Activated CD8-positive, alpha-beta T cell treated with anti-CD3 and anti-CD28 coated beads for 36 hours (primary cell): ENCODE data around the gene UBR3. TPM values are rescaled to one million over a fixed set of nuclear protein-coding genes. Genes with fewer than 3 reads are reported as not detected.

ENCODE experiments used
- ATAC-seq: fragments of 200-7000 bp; cut with Tn5 transposase; one replicate; pipeline ENCODE4 v1.10.0; 2021; ENCODE audit warnings: mild to moderate bottlenecking, moderate library complexity
- CTCF ChIA-PET: fragments of 350-600 bp; sonication (Branson Sonifier 250); formaldehyde crosslinking; loops from one replicate; lab custom pipeline; 2021; ENCODE audit warnings: antibody characterized with exemption; lab: Charles Lee
- POLR2A ChIA-PET: fragments of 350-600 bp; sonication (Branson Sonifier 250); formaldehyde crosslinking; loops from one replicate; lab custom pipeline; 2021; ENCODE audit warnings: antibody characterized with exemption; lab: Charles Lee
- DNase-seq: peaks from one replicate; pipeline ENCODE4 v3.0.0-alpha.2; 2020
- H3K27ac Mint-ChIP-seq: one replicate; pipeline ENCODE4 v1.8.0; 2021; ENCODE audit warnings: mild to moderate bottlenecking, mixed read lengths
- H3K27me3 Mint-ChIP-seq: one replicate; pipeline ENCODE4 v1.8.0; 2021; ENCODE audit warnings: mixed read lengths
- H3K36me3 Mint-ChIP-seq: one replicate; pipeline ENCODE4 v1.8.0; 2021; ENCODE audit warnings: low read depth, mixed read lengths
- H3K4me1 Mint-ChIP-seq: one replicate; pipeline ENCODE4 v1.8.0; 2021; ENCODE audit warnings: low read depth, mixed read lengths
- H3K4me3 Mint-ChIP-seq: one replicate; pipeline ENCODE4 v1.8.0; 2021; ENCODE audit warnings: mild to moderate bottlenecking, moderate library complexity, mixed read lengths
- H3K9me3 Mint-ChIP-seq: one replicate; pipeline ENCODE4 v1.8.0; 2021; ENCODE audit warnings: mixed read lengths
- intact Hi-C: fragments of 100-400 bp; cut with micrococcal nuclease; formaldehyde crosslinking; loops from one replicate; pipeline ENCODE4 v1.10.0; 2022
- total RNA-seq, 2 experiments: library from RNA; stranded (reverse); gene quantifications; one replicate each; pipeline ENCODE4 v1.2.3, GENCODE V29; 2021
- TF ChIP-seq, protein P1 (sequence below): fragments of 200-600 bp; IDR thresholded peaks from one replicate; pipeline ENCODE4 v1.8.0; 2022; ENCODE audit warnings: antibody characterized with exemption, mild to moderate bottlenecking

The UBR3 gene
- total RNA-seq, 2 experiments from 2014 or later, result 14.0 to 15.7 TPM

DNA sequence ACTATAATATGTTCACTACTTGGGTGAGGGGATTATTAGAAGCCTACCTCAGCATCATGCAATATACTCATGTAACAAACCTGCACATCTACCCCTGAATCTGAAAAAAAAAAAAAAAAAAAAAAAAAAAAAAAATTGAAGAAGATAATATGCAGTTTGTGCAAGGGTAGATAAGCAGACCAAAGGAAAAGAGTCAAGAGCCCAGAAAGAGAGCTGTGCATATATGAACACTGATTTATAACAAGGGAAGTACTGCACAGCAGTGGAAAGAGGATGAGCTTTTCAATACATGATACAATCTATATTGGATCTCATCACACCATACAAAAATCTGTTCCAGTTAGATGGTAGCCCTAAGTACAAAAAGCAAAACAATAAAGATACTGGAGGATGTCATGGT, 268.1 kb downstream of the UBR3 start:
- intact Hi-C loops, result no loop called here
- ATAC-seq (no peak), DNase-seq (no peak)
- no peaks in the 10 kb centered on the region for H3K4me1 Mint-ChIP-seq
- no peaks in the 10 kb centered on the region for H3K36me3 Mint-ChIP-seq
- H3K27me3 Mint-ChIP-seq, result peaks cover 10% of the 10 kb centered on the region
- POLR2A ChIA-PET, result no interaction called here
- no peak overlapping the region for H3K4me3 Mint-ChIP-seq
- TF ChIP-seq, protein P1, sequence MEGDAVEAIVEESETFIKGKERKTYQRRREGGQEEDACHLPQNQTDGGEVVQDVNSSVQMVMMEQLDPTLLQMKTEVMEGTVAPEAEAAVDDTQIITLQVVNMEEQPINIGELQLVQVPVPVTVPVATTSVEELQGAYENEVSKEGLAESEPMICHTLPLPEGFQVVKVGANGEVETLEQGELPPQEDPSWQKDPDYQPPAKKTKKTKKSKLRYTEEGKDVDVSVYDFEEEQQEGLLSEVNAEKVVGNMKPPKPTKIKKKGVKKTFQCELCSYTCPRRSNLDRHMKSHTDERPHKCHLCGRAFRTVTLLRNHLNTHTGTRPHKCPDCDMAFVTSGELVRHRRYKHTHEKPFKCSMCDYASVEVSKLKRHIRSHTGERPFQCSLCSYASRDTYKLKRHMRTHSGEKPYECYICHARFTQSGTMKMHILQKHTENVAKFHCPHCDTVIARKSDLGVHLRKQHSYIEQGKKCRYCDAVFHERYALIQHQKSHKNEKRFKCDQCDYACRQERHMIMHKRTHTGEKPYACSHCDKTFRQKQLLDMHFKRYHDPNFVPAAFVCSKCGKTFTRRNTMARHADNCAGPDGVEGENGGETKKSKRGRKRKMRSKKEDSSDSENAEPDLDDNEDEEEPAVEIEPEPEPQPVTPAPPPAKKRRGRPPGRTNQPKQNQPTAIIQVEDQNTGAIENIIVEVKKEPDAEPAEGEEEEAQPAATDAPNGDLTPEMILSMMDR, result no peak
- H3K27ac Mint-ChIP-seq, result no peak overlapping the region
- CTCF ChIA-PET, result no interaction called here
- peaks cover 7% of the 10 kb centered on the region for H3K9me3 Mint-ChIP-seq

DNA sequence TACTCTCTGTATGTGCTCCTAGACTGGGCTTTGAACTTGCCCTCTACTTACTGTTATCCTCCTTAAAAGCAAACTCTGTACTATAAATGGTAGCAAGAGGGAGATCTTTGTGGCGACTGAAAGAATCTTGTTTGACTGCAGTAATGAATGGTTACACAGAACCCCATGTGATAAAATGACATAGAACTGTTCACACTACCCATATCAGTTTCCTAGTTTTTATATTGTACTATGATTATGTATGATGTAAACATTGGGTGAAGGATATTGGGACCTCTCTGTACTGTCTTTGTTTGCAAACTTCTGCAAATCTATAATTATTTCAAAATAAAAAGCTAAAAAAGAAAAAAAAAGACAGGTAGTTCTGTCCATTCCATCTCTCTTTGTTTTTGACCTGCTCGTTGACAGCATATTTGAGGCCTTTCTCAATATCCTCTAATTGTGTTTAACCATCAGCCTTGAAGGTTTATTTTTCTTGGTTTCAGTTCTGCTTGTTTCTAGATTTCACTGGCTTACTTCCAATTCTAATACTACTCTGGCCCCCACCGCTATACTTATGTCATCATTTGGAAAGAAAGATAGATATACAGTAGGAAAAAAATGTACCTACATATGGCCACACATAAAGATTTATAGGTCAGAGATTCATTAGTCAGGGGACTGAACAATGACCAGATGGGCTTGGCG, 271.5 kb downstream of the UBR3 start:
- intact Hi-C loops, result no loop called here
- Mint-ChIP-seq H3K27ac (no peak overlapping the region), H3K36me3 (no peaks in the 10 kb centered on the region), H3K27me3 (peaks cover 12% of the 10 kb centered on the region), H3K4me1 (no peaks in the 10 kb centered on the region), H3K4me3 (no peak overlapping the region), H3K9me3 (no peaks in the 10 kb centered on the region)
- TF ChIP-seq, protein P1, result no peak
- no peak for DNase-seq
- ChIA-PET CTCF (no interaction called here), POLR2A (no interaction called here)
- no peak for ATAC-seq

DNA sequence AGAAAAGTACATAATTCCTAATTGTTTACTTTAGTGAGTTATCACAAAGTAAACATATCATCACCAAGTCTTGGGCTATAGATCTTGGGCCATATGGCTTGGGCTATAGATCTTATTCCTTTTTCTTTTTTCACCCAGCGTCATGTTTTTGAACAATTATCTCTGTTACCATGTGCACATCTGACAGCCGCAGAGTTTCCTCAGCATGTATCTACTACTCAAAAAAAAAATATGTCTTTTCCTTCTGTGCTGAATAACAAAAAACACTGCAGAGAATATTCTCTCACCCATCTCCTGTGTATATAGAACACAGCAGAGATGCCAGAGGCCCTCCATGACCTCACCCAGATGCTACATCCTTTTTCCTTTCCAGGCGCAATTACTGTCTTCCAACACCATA, 274.5 kb downstream of the UBR3 start:
- H3K36me3 Mint-ChIP-seq, result no peaks in the 10 kb centered on the region
- intact Hi-C loops, result no loop called here

DNA sequence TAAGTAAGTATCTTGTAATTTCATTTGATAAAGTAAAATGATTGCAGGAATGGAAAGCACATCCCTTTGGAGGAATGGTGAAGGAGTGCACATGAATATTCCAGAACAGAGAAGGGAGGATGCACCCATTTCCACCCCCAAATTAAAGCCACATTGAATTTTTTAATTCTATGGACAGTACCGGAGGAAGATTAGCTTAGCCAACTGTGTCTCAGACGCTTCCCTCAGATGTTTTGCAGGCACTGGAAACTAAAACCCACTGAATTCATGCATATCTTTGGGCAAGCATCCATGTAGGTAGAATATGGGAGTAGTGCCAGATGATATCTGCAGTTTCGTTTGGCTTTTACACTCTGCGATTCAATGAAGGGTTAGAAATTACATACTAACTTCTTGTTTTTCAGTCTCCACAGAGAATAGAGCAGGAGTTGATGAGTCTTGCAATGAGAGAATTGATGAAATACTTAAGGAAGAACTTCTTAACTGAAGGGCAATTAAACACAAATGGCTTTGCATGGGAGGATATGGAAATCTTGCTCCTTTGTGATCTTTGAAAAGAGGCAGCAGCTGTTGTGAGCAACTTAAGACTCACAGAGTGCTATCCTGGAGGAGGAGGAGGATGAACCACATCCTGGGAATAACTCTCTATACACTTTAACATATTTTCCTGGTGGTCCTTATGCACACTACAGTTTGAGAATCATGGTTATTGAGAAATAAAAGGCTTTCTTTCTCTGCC, 279.0 kb downstream of the UBR3 start:
- Mint-ChIP-seq H3K9me3 (no peaks in the 10 kb centered on the region), H3K27me3 (peaks cover 3% of the 10 kb centered on the region), H3K4me3 (no peak overlapping the region), H3K4me1 (no peaks in the 10 kb centered on the region), H3K36me3 (no peaks in the 10 kb centered on the region), H3K27ac (no peak overlapping the region)
- ChIA-PET POLR2A (no interaction called here), CTCF (no interaction called here)
- intact Hi-C loops, result no loop called here
- DNase-seq (no peak), ATAC-seq (no peak)
- TF ChIP-seq, protein P1, result no peak

More for the DNA sequence above, 274.5 kb downstream of the UBR3 start:
- no peak for ATAC-seq
- Mint-ChIP-seq H3K27ac (no peak overlapping the region), H3K27me3 (peaks cover 11% of the 10 kb centered on the region), H3K4me1 (no peaks in the 10 kb centered on the region), H3K9me3 (no peaks in the 10 kb centered on the region), H3K4me3 (no peak overlapping the region)
- ChIA-PET POLR2A (no interaction called here), CTCF (no interaction called here)
- TF ChIP-seq, protein P1, result no peak
- DNase-seq, result no peak

DNA sequence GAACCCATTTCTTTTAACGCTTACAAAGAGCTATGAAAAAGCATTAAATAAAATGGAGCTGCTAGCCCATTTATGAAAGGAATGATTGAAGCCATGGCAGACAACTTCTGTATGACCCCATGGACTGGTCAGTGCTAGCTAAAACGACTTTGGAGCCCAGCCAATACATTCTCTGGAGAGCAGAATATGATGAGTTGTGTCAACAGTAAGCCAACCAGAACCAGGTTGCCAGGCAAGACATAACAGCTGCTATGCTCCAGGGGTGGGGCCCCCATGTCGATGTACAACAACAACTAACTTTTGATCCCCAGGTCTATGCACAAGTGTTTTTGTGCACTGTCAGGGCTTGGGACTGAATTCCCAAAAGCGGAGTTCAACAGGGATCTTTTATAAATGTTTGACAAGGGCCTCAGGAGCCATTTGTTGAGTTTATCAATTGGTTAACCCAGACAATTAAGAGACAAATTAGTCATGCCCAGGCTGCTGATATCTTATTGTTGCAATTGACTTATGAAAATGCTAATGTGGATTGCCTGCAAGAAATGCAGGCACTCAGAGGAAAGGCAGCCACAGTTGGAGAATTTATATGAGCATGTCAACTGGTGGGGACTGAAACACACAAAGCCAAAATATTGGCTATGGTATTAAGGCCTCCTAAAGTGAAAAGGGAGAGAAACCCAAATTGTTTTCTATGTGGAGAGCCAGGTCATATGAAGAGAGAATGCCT, 286.1 kb downstream of the UBR3 start:
- H3K9me3 Mint-ChIP-seq, result no peaks in the 10 kb centered on the region
- TF ChIP-seq, protein P1, result no peak
- ChIA-PET CTCF (no interaction called here), POLR2A (no interaction called here)
- H3K4me3 Mint-ChIP-seq, result no peak overlapping the region
- no peaks in the 10 kb centered on the region for H3K4me1 Mint-ChIP-seq
- DNase-seq (no peak), ATAC-seq (no peak)
- no peaks in the 10 kb centered on the region for H3K27me3 Mint-ChIP-seq
- intact Hi-C loops, result no loop called here
- no peaks in the 10 kb centered on the region for H3K36me3 Mint-ChIP-seq
- H3K27ac Mint-ChIP-seq, result no peak overlapping the region
